ENCODE data around the gene ZFAND3.
"Not testable (repeated sequence)": the region's sequence is repeated elsewhere in the genome, so short reads cannot be mapped to it uniquely, and the experiment has no call there.

Gene ZFAND3

DNA sequence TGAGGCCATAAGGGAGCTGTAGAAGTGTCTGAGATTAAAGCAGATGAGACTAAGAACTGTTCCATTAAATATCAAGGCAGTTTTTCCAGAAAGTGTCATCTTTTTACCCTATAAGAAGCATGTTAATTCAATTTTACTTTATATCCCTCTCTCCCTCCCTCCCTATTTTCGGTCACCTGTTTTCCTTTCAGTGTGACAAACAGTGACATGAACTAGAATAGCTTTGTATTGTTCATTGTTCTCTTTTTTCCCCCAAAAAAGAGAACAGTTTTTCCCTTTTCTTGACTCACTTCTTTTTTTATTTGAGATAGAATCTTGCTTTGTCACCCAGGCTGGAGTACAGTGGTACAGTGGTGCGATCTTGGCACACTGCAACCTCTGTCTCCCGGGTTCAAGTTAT is 269.3 kb downstream of the ZFAND3 start:
- no peak for DNase-seq (ENCODE audit: low read depth, low spot score)

DNA sequence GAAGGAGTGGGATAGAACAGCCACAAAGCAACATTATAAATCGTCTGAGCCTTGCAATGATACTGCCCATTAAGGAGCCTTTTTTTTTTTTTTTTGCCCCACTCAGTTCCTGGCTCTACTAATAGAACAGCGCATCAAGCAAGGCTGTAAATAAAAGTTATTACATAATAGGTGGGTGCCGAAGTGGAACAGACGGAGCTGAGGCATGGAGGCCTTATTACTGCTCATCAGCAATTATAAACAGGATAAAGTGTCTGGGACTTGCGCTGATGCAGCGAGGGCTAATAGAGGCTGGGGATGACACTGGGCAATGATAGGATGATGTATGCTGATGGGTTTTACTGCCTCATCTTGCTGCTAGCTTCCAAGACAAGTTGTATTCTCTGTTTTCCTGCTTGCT is 272.1 kb downstream of the ZFAND3 start:
- DNase-seq (ENCODE audit: low read depth, low spot score): no peak

DNA sequence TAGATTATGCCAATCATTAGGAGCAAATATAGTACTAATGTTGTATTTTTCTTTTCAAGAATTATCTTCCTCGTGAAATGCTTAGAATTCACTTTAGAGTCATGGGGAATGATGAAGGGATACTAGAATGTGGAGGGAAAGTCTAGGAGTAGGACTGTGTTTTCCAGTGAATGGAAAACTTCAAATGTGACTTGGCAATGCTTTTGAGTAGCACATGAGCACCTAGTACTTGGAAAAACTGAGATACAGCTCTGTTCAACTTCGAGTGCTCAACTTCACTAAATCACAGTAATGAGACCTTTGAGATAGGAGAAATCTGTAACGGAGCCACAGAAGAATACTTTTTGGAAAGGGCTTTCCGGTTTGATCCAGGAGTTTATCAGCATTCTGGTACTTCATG is 272.9 kb downstream of the ZFAND3 start:
- DNase-seq (ENCODE audit: low read depth, low spot score): no peak

DNA sequence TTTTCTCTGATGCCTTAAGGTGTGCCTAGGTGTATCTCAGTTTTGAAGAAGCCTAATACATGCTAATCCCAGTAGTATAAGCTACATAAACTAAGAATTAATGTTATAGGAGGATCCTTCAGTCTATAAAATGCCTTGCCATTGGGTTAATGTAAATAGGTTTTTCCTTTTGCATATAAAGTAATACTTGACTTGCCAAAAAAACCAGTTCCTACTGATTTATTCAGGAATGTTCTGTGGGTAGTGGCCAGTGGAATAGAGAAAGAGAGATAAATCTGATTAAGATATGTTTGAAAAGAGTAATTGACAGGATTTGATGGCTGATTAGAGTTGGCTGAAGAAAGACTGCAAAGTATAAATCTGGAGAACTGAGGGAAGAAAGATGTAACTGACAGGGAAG is 273.4 kb downstream of the ZFAND3 start:
- DNase-seq (ENCODE audit: low read depth, low spot score): no peak

DNA sequence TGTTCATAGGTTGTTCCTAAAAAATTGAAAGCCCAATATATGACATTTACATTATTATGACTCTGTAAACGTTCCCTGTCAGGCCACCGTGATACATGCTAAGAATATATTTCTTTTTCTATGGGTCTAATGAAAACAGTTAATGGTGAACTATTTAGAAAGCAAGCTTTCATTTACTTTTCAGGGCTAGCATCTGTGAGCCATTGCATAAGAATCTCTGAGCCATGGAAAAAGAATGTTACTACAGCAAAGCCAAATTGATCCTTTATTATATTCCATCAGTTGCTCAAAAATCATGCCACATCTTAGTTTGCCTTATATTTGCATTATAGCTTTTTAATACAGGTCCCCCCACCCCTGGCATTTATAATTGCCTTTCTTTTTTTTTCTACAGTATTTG is 275.5 kb downstream of the ZFAND3 start:
- no peak for DNase-seq (ENCODE audit: low read depth, low spot score)

DNA sequence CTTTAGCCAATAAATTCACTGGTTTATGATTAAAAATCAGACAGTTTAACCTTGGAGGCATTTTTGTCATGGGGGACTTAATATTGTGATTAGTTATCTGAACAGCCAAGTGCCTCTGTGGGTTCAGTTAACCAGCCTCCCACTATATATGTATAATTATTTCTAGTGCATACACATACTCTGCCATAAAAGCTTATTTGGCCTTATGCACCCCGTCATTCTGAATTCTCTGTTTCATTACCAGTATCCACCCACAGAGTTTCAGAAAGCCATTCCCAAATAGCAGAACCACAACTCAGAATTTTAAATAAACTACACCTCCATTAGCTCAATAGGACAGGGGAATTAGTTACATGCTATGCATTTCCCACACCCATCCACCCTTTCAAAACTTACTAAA is 279.7 kb downstream of the ZFAND3 start:
- no peak for DNase-seq (ENCODE audit: low read depth, low spot score)

DNA sequence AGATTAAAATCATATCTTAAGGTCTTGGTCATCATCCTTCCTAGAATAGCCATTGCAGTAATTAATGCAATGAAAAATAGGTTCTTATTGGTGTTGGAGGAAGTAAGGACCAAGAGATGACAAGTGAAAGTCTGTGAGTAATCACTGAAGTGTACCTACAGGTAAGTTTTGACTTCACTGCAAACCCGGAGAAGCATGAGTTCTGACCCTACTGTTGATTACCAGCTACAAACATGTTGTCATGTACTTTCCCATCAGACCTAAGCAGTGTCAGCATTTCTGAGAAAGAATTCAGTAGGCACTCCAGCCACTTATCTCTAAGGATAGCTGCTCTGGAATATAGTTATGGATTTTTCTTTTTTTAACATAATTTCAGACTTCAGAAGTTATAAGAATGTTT is 280.9 kb downstream of the ZFAND3 start:
- no peak for DNase-seq (ENCODE audit: low read depth, low spot score)

DNA sequence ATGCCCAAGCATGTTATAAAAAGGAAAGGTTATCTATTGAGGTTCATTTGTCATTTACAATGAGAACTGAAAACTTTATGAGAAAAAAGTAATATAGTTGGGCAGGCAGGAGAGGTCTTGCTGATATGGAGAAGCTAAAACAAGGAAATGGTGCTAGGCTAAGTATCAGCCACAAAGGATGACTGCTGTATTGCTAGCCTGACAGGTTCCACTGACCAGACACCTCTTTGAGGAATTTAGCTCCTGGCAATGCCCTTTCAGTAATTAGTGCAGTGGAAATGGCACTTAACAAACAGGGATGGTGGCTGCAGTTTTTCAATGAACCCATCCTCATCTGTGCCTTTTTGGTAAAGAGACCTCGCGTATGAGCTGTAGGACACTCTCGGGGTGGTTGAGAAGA is 284.4 kb downstream of the ZFAND3 start:
- DNase-seq (ENCODE audit: low read depth, low spot score): no peak

DNA sequence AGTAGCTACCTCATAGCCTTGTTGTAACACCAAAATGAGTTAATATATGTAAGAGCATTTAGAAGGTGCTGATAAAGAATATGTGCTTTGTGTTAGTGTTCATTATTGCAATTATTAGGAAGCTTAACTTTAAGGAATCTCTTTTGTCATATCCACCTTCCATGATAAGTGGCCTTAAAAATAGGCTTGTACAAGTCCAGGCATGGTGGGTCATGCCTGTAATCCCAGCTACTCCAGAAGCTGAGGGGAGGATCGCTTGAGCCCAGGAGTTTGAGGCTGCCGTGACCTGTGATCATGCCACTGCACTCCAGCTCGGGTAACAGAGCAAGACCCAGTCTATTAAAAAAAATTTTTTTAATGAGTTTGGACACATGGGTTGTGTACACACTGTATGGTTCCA is 285.5 kb downstream of the ZFAND3 start:
- no peak for DNase-seq (ENCODE audit: low read depth, low spot score)

DNA sequence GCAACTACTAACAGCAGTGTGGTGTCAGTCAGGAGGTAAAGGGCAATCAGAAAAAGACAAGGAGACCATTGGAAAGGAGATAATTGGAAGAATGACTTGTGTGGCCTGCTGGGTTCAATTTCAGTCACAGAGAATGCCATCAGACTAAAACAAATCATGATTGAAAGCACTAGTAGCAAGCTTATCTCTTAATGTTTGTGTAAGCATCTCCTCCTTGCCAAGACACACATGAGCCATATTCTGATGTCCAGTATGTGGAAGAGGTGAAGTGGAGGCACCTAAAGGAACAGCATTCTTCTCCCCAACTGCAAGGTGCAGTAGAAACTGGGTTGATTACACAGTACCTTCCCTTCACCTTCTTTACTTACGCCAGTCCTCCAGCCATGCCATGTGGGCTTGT is 287.5 kb downstream of the ZFAND3 start:
- DNase-seq (ENCODE audit: low read depth, low spot score): no peak

DNA sequence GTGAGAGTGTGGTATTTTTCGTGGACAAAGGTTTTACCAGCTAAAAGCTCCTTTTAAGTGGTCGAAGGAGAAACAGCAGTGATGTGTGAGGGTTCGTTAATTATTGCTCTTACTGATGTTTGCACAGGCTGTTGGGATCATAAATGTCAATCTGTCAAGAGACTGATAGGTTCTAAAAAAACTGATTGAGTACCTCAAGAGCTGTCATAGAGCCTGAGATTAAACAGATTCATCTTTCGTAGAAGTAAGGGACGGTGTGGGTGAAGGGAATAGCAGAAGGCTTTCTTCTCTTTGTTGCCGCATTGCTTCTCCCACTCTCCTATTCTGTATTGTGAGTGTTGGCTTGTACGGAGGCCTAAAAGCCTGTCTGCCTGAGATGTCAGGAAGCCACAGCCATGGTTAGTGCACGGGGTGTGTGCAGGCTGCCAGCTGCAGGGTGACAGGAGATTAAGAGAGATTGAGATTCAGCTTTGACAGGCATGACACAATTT is 291.0 kb downstream of the ZFAND3 start:
- no peak for DNase-seq (ENCODE audit: low read depth, low spot score)

DNA sequence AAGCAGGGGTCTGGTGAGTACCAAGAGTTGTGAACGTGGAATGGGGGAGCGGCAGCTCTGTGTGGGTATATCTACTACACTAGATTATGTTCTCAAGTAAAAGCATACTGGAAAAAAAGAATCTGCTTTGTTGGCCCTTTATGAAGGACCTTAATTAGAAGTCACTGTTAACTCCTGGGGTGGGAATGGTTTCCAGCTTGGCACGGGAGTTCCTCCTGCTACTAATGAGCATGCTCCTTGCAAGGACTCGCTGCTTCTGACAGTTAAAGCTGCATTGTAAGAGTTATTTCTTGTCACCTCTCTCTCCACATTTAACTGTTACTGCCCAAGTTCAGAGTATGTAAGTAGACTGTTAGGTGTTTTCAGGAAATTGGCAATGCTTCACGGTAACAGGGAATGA is 292.7 kb downstream of the ZFAND3 start:
- no peak for DNase-seq (ENCODE audit: low read depth, low spot score)

DNA sequence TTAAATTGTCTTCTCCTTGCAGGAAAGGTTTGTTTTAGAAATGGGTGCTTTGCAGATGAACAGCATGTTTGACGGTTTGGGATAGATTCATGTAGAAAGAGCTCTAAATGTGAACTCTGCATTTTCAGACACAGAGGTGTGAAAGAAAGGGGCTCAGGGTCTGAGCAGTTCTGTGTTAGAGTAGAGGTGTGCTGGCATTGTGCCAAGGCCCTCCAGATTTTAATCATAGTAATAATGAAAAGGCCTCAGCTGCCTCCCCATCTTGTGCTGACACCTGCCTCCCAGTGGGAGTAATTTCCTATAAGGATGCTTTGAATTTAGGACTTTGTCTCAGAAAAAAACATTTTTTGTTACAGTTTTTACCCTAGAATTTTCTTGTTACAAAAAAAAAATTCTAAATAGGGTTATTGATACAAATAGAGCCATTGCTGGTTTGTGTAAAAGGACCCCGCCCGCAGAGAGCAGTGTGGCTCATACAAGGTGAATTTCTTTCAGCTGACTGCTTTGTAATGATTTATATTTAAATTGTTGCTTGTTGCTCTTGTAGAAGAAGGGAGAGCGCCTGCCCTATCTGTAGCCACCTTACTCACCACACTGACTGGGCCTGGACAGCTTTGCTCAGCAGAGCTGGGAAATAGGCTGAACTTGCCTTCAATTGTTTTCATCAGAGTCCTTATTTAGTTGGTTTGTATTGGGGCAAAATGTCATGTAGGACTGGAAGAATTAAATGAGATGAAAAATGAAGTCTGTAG is 294.5 kb downstream of the ZFAND3 start:
- no peak for DNase-seq (ENCODE audit: low read depth, low spot score)

DNA sequence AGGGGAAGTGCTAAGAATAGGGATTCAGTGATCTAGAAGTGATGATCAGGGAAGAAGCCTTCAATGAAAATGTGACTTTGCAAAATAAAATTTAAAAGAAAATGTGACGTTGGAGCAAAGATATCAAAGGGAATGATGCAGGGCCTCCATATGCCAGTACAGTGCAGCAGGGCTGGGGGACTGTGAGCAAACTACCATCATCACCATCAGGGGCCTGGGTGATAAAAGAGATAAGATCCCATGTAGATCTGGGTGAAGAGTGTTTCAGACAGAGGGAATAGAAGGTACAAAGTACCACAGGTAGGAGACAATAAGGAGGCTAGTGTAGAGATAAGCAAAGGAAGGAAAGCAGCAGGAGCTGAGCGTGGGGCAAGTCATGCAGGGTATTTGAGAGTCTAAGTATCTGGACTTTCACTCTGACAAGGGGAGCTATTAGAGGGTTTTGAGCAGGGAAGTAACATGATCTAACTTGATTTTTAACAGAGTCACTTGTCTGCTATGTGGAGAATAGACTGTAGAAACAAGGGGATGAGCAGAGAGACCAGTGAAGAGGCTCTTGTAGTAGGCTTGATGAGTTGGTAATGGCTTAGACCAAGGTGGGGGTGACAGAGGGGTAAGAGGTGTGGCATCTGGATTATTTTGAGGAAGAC is 295.6 kb downstream of the ZFAND3 start:
- DNase-seq (ENCODE audit: low read depth, low spot score): no peak

DNA sequence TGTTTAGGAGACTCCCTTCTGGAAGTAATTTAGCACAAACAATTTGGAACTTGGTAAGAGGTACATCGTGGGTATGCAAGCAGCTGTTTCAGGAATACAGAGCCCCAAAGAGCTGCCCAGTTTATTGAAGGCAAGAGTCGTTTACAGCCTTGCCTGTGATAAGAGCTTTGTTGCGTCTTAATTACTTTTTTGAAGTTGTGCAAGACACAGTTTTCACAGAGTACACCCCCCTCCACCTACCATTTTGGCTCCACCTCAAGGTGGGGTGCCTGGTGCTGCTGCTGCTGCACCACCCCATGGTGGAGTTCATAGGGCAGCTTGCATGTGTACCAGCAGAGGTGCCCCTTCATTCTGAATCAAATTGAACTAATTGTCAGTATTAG is 296.1 kb downstream of the ZFAND3 start:
- DNase-seq (ENCODE audit: low read depth, low spot score): no peak

DNA sequence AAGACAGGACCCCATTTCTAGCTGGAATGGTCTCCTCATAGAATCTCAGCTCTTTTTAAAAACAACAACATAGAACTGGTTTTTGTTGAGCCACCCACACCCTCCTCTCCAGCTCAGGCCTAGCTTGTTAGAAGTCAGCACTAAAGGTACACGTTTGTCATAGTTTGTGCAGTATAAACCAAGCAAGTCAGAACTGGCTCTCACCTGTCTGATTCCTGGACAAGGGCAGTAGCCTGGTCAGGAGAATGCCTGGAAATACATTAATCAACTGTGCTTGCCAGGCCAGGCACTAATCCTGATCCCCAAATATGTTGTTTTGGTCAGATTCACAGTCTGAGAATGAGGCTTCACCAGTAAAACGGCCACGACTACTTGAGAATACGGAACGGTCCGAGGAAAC is 296.7 kb downstream of the ZFAND3 start:
- DNase-seq (ENCODE audit: low read depth, low spot score): no peak

DNA sequence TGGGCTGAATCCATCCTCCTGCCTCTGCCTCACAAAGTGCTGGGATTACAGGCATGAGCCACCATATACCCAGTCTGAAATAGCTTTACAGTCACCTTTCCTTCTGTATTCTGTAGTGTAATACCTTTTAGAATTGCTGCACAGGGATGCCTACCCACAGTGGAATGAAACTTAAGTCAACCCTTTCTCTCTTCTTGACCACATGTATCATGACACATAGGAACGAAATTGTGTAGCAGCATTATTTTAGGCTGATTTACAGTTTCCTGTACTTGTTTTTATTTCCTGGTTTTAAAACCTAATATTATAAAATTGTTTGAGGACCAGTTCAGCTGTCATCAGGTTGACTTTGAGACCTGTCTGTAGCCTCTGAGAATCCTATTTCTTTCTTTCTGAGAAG is 297.8 kb downstream of the ZFAND3 start:
- DNase-seq (ENCODE audit: low read depth, low spot score): no peak

DNA sequence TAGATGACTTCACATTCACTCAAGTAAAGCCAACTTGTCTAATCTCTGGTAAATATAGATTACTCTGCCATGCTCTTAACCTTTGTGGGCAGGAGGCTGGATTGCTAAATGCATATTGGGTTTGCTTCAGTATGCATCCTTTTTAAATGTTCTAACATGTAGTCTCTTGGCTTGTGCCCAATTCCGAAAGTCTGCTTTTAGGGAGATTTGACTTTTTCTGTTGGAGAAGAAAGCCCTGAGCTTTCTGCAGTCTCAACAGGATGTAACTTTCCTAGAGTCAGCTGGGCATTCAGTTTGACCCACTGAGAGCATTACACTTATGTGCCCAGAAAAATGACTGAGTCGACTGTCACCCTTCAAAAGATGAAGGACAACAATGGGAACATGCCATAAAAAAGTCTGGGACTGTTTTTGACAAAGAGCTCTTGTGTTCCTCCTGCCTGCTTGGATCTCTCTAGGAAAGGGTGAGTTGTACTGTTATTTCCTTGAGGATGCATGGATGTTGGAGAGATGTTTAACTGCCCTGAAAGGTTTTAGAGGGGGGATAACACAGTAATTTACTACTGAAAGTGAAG is 299.4 kb downstream of the ZFAND3 start:
- no peak for DNase-seq (ENCODE audit: low read depth, low spot score)

DNA sequence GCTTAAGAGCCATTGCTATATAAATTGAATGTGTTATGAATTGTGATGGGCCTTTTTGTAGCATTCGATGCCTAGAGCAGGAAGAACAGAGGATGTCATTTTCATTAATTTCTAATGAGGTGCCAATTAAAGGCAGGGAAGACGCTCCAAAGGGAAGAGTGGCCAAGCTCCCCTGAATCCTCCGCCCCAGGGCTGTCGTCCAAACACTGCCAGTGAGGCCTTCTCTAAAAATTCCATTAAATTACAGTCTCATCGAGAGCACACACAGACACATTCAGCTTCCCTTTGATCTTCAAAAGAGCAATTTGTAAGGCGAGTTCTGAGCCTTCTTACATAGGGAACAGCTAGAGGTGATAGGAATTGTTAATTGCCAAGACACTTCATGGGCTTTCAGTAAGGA is 300.0 kb downstream of the ZFAND3 start:
- no peak for DNase-seq (ENCODE audit: low read depth, low spot score)

DNA sequence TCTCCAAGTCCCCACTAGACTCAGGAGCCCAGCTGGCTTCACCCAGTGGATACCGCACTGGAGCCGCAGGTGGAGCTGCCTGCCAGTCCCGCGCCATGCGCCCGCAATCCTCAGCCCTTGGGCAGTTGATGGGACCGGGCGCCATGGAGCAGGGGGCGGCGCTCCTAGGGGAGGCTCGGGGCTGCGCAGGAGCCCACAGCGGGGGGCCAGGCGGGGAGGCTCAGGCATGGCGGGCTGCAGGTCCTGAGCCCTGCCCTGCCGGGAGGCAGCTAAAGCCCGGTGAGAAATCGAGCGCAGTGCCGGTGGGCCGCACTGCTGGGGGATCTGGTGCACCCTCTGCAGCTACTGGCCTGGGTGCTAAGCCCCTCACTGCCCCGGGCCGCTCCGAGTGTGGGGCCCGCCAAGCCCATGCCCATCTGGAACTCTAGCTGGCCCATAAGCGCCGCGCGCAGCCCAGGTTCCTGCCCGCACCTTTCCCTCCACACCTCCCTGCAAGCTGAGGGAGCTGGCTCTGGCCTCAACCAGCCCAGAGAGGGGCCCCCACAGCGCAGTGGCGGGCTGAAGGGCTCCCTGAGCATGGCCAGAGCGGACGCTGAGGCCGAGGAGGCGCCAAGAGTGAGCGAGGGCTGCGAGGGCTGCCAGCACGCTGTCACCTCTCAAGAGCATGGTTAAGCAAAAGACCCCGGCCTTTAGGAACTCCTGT is 304.8 kb downstream of the ZFAND3 start:
- not testable (repeated sequence) for DNase-seq (ENCODE audit: low read depth, low spot score)

DNA sequence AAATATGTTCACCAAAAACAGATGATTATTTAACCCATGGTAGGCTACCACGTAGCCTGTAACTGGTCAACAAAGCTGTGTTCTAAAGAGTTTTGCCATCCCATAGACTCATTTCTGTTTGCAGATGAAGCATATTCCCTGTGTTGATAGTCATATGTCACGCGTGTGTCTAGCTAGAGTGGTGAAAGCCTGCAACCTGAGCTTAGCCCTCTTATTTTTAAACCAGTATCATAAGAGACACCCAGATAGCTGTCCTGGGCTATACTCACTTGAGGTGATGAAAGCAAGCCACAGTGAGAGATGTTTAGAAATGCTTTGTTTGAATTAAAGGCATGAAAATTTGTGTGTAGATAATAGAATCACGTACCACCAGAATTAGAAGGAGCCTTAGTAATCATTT is 307.8 kb downstream of the ZFAND3 start:
- DNase-seq (ENCODE audit: low read depth, low spot score): no peak

DNA sequence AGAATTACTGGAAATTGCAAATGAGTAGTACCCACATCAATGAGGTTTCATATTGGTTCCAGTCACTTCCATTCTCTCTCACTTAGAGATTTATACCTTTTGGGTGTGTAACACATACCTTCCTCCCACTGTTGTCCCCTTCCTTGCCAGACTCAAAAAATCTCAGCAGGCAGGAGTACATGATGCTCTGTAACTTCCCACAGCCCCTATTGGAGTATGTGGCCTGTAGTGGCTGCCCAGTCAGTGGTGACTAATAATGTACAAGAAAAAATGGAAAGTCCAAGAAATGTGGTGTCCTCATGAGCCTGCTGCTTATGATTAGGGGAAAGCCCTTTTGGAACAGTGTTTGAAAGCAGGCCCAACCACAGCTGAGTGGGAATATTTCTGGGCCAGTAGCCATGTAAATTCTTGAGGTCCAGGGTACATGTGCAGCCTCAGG is 312.0 kb downstream of the ZFAND3 start:
- peak; percentile 52 for DNase-seq (ENCODE audit: low read depth, low spot score)
